ENCODE results near the gene C22orf31. TPM values are rescaled to one million over a fixed set of nuclear protein-coding genes. Genes with fewer than 3 reads are reported as not detected.
A peak's percentile ranks its signal among the peaks of the same experiment; 100 is the strongest.

Gene C22orf31
- total RNA-seq (2014; rRNA removed; shearing (Covaris generic)): not detected in 2 replicates
- 0.36 TPM in 1 of 2 replicates, not detected in the other for polyA plus RNA-seq (2016; fragmentation: Nextera tagmentation; extraction: Ambion mirVana)
- long read RNA-seq: 0 reads

DNA sequence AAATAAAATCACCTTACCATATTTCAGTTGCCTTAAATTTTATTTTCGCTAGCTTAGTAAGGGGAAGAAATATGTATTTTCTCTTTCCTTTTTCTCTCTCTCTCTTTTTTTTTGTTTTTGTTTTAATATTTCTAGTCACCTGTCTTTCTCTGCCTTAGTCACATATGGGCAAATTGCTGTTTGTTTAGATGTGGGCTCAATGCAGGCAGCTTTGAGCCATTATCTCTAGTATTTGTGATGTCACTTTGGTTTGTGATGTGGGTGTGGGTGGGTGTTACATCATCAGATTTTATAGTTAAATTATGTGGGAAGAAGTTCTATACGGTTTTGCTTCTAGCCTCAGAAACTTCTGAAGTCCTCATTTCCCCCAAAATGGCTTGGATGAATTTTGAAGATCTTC, at the start of gene C22orf31:
TSS of gene C22orf31 (minus strand) at position 59 of the 400 bp plus-strand sequence. CDS start at position 20, 39 bp downstream.
- TF ChIP-seq EZH2phosphoT487 (IDR thresholded peaks at IDR 0.05; ENCODE audit: unreplicated experiment) (no peak), NANOG (IDR thresholded peaks at IDR 0.05; ENCODE audit: borderline replicate concordance) (no peak)
- Histone ChIP-seq H3K4me2 (no peak within 1 kb of the TSS), H3K4me3 (no peak within 1 kb of the TSS), H4K20me1 (replicated peaks; ENCODE audit: insufficient read depth) (no peaks in the 10 kb centered on the region), H3K36me3 (ENCODE audit: insufficient read depth) (no peaks in the 10 kb centered on the region), H2AFZ (peak within 1 kb of the TSS; percentile 65; the same call in 1 of the 2 replicates), H3F3A (replicated peaks; ENCODE audit: low read depth) (no peaks in the 10 kb centered on the region), H3K9me2 (ENCODE audit: insufficient read depth) (no peaks in the 10 kb centered on the region), H3K27me3 (ENCODE audit: insufficient read depth) (no peaks in the 10 kb centered on the region), H3K27ac (ENCODE audit: low read depth) (no peak within 1 kb of the TSS), H3K79me2 (replicated peaks; ENCODE audit: insufficient read depth) (no peaks in the 10 kb centered on the region), H3K4me1 (ENCODE audit: insufficient read depth) (no peaks in the 10 kb centered on the region)
- H3K36me3 Mint-ChIP-seq (ENCODE audit: low read depth): no peaks in the 10 kb centered on the region
- no peak within 1 kb of the TSS for H3K27ac Mint-ChIP-seq
- no peak for DNase-seq (ENCODE audit: low spot score)
- H3K4me1 Mint-ChIP-seq: peaks cover 18% of the 10 kb centered on the region
- no peak for ATAC-seq
- H3K27me3 Mint-ChIP-seq (ENCODE audit: insufficient read depth, low read depth, poor library complexity): peaks cover 8% of the 10 kb centered on the region
- H3K4me3 Mint-ChIP-seq: no peak within 1 kb of the TSS
- no peaks in the 10 kb centered on the region for H3K9me3 Mint-ChIP-seq

DNA sequence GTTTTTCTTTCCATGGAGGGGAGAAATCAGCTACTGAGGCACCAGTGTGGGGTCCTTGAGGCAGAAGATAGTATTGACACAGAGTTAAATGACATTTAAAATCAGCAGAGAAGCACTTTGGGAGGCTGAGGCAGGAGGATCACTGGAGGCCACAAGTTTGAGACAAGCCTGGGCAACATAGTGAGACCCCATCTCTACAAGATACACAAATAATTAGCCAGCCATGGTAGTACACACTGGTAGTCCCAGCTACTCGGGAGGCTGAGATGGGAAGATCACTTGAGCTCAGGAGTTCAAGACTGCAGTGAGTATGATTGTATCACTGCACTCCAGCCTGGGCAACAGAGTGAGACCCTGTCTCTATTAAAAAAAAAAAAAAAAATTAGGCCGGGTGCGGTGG, 49.3 kb upstream of the C22orf31 start:
- no peak overlapping the region for H3K27ac ChIP-seq (ENCODE audit: low read depth)
- no peak overlapping the region for H3K4me3 ChIP-seq
- ATAC-seq (no peak), DNase-seq (ENCODE audit: low spot score) (no peak)
- Mint-ChIP-seq H3K27ac (no peak overlapping the region), H3K36me3 (ENCODE audit: low read depth) (no peaks in the 10 kb centered on the region; the same call in 2 of the 3 replicates), H3K9me3 (no peaks in the 10 kb centered on the region), H3K27me3 (ENCODE audit: insufficient read depth, low read depth, poor library complexity) (peaks cover 2% of the 10 kb centered on the region), H3K4me3 (no peak overlapping the region), H3K4me1 (peaks cover 7% of the 10 kb centered on the region; the same call in 2 of the 3 replicates)
- H2AFZ ChIP-seq: no peak overlapping the region
- H3F3A ChIP-seq (replicated peaks; ENCODE audit: low read depth): no peaks in the 10 kb centered on the region
- no peaks in the 10 kb centered on the region for H3K27me3 ChIP-seq (ENCODE audit: insufficient read depth)
- H3K9me2 ChIP-seq (ENCODE audit: insufficient read depth): no peaks in the 10 kb centered on the region
- no peaks in the 10 kb centered on the region for H4K20me1 ChIP-seq (replicated peaks; ENCODE audit: insufficient read depth)
- no peak overlapping the region for H3K4me2 ChIP-seq
- H3K4me1 ChIP-seq (ENCODE audit: insufficient read depth): no peaks in the 10 kb centered on the region; the same call in 1 of the 2 replicates
- no peaks in the 10 kb centered on the region for H3K79me2 ChIP-seq (replicated peaks; ENCODE audit: insufficient read depth)
- H3K36me3 ChIP-seq (ENCODE audit: insufficient read depth): no peaks in the 10 kb centered on the region
- no peak for TF ChIP-seq POLR2AphosphoS5 (IDR thresholded peaks at IDR 0.05; ENCODE audit: low read depth)
- TF ChIP-seq JUNB (IDR thresholded peaks at IDR 0.05; ENCODE audit: unreplicated experiment): no peak
- no peak for TF ChIP-seq STAT1 (IDR thresholded peaks at IDR 0.05; ENCODE audit: unreplicated experiment)
- no peak for TF ChIP-seq CREB1 (CRISPR knock-in tag; IDR thresholded peaks at IDR 0.05; ENCODE audit: low read depth)
- TF ChIP-seq, protein P1, sequence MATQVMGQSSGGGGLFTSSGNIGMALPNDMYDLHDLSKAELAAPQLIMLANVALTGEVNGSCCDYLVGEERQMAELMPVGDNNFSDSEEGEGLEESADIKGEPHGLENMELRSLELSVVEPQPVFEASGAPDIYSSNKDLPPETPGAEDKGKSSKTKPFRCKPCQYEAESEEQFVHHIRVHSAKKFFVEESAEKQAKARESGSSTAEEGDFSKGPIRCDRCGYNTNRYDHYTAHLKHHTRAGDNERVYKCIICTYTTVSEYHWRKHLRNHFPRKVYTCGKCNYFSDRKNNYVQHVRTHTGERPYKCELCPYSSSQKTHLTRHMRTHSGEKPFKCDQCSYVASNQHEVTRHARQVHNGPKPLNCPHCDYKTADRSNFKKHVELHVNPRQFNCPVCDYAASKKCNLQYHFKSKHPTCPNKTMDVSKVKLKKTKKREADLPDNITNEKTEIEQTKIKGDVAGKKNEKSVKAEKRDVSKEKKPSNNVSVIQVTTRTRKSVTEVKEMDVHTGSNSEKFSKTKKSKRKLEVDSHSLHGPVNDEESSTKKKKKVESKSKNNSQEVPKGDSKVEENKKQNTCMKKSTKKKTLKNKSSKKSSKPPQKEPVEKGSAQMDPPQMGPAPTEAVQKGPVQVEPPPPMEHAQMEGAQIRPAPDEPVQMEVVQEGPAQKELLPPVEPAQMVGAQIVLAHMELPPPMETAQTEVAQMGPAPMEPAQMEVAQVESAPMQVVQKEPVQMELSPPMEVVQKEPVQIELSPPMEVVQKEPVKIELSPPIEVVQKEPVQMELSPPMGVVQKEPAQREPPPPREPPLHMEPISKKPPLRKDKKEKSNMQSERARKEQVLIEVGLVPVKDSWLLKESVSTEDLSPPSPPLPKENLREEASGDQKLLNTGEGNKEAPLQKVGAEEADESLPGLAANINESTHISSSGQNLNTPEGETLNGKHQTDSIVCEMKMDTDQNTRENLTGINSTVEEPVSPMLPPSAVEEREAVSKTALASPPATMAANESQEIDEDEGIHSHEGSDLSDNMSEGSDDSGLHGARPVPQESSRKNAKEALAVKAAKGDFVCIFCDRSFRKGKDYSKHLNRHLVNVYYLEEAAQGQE (IDR thresholded peaks at IDR 0.05; ENCODE audit: unreplicated experiment): no peak
- TF ChIP-seq ZNF331 (CRISPR knock-in tag; IDR thresholded peaks at IDR 0.05; ENCODE audit: low read depth): no peak
- TF ChIP-seq, protein P2, sequence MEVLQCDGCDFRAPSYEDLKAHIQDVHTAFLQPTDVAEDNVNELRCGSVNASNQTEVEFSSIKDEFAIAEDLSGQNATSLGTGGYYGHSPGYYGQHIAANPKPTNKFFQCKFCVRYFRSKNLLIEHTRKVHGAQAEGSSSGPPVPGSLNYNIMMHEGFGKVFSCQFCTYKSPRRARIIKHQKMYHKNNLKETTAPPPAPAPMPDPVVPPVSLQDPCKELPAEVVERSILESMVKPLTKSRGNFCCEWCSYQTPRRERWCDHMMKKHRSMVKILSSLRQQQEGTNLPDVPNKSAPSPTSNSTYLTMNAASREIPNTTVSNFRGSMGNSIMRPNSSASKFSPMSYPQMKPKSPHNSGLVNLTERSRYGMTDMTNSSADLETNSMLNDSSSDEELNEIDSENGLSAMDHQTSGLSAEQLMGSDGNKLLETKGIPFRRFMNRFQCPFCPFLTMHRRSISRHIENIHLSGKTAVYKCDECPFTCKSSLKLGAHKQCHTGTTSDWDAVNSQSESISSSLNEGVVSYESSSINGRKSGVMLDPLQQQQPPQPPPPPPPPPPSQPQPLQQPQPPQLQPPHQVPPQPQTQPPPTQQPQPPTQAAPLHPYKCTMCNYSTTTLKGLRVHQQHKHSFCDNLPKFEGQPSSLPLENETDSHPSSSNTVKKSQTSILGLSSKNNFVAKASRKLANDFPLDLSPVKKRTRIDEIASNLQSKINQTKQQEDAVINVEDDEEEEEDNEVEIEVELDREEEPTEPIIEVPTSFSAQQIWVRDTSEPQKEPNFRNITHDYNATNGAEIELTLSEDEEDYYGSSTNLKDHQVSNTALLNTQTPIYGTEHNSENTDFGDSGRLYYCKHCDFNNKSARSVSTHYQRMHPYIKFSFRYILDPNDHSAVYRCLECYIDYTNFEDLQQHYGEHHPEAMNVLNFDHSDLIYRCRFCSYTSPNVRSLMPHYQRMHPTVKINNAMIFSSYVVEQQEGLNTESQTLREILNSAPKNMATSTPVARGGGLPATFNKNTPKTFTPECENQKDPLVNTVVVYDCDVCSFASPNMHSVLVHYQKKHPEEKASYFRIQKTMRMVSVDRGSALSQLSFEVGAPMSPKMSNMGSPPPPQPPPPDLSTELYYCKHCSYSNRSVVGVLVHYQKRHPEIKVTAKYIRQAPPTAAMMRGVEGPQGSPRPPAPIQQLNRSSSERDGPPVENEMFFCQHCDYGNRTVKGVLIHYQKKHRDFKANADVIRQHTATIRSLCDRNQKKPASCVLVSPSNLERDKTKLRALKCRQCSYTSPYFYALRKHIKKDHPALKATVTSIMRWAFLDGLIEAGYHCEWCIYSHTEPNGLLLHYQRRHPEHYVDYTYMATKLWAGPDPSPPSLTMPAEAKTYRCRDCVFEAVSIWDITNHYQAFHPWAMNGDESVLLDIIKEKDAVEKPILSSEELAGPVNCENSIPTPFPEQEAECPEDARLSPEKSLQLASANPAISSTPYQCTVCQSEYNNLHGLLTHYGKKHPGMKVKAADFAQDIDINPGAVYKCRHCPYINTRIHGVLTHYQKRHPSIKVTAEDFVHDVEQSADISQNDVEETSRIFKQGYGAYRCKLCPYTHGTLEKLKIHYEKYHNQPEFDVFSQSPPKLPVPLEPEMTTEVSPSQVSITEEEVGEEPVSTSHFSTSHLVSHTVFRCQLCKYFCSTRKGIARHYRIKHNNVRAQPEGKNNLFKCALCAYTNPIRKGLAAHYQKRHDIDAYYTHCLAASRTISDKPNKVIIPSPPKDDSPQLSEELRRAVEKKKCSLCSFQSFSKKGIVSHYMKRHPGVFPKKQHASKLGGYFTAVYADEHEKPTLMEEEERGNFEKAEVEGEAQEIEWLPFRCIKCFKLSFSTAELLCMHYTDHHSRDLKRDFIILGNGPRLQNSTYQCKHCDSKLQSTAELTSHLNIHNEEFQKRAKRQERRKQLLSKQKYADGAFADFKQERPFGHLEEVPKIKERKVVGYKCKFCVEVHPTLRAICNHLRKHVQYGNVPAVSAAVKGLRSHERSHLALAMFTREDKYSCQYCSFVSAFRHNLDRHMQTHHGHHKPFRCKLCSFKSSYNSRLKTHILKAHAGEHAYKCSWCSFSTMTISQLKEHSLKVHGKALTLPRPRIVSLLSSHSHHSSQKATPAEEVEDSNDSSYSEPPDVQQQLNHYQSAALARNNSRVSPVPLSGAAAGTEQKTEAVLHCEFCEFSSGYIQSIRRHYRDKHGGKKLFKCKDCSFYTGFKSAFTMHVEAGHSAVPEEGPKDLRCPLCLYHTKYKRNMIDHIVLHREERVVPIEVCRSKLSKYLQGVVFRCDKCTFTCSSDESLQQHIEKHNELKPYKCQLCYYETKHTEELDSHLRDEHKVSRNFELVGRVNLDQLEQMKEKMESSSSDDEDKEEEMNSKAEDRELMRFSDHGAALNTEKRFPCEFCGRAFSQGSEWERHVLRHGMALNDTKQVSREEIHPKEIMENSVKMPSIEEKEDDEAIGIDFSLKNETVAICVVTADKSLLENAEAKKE (CRISPR knock-in tag; IDR thresholded peaks at IDR 0.05): no peak
- no peak for TF ChIP-seq EZH2phosphoT487 (IDR thresholded peaks at IDR 0.05; ENCODE audit: unreplicated experiment)
- TF ChIP-seq, protein P3, sequence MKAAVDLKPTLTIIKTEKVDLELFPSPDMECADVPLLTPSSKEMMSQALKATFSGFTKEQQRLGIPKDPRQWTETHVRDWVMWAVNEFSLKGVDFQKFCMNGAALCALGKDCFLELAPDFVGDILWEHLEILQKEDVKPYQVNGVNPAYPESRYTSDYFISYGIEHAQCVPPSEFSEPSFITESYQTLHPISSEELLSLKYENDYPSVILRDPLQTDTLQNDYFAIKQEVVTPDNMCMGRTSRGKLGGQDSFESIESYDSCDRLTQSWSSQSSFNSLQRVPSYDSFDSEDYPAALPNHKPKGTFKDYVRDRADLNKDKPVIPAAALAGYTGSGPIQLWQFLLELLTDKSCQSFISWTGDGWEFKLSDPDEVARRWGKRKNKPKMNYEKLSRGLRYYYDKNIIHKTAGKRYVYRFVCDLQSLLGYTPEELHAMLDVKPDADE (IDR thresholded peaks at IDR 0.05): no peak
- TF ChIP-seq ZNF114 (CRISPR knock-in tag; IDR thresholded peaks at IDR 0.05): no peak
- TF ChIP-seq EZH2 (IDR thresholded peaks at IDR 0.05; ENCODE audit: low read depth, unreplicated experiment): no peak
